ENCODE results near the gene LHFPL6.

The LHFPL6 gene

GRCh38 chr13:39602614-39603366 is at the start of gene LHFPL6:
TSS of gene LHFPL6 (minus strand) at chr13:39603193.
- no peak for DNase-seq

- DNase-seq = no peak
These were observed 43.1 kb upstream of the LHFPL6 start for GRCh38 chr13:39646122-39646521.

- no peak for DNase-seq
These were observed 38.7 kb upstream of the LHFPL6 start for GRCh38 chr13:39641645-39642044.

- no peak for DNase-seq
These were observed 34.9 kb upstream of the LHFPL6 start for GRCh38 chr13:39637890-39638289.

GRCh38 chr13:39635564-39635963 is 32.6 kb upstream of the LHFPL6 start:
- no peak for DNase-seq

- no peak for DNase-seq
These were observed 30.0 kb upstream of the LHFPL6 start for GRCh38 chr13:39632994-39633393.

GRCh38 chr13:39631307-39631706 is 28.3 kb upstream of the LHFPL6 start:
- DNase-seq = no peak

GRCh38 chr13:39623466-39623865 is 20.5 kb upstream of the LHFPL6 start:
- DNase-seq = no peak

GRCh38 chr13:39618561-39618960 is 15.6 kb upstream of the LHFPL6 start:
- DNase-seq = no peak

GRCh38 chr13:39616087-39616694 is 13.2 kb upstream of the LHFPL6 start:
- peak; percentile 52 for DNase-seq

- peak; percentile 18 for DNase-seq
These were observed 9.1 kb upstream of the LHFPL6 start for GRCh38 chr13:39612023-39612637.

- DNase-seq = no peak
These were observed 4.9 kb upstream of the LHFPL6 start for GRCh38 chr13:39607876-39608275.

- no peak for DNase-seq
These were observed 2.8 kb upstream of the LHFPL6 start for GRCh38 chr13:39605677-39606320.

GRCh38 chr13:39604756-39605155 is 1.8 kb upstream of the LHFPL6 start:
- no peak for DNase-seq

- no peak for DNase-seq
These were observed 493 bp upstream of the LHFPL6 start for GRCh38 chr13:39603424-39603947.

- DNase-seq = no peak
These were observed 748 bp downstream of the LHFPL6 start for GRCh38 chr13:39602277-39602613.

GRCh38 chr13:39601636-39602035 is 1.4 kb downstream of the LHFPL6 start:
- no peak for DNase-seq

GRCh38 chr13:39600766-39601165 is 2.2 kb downstream of the LHFPL6 start:
- DNase-seq = no peak

GRCh38 chr13:39599842-39600241 is 3.2 kb downstream of the LHFPL6 start:
- DNase-seq = no peak

GRCh38 chr13:39599012-39599411 is 4.0 kb downstream of the LHFPL6 start:
- no peak for DNase-seq

- no peak for DNase-seq
These were observed 5.2 kb downstream of the LHFPL6 start for GRCh38 chr13:39597838-39598237.

- no peak for DNase-seq
These were observed 6.3 kb downstream of the LHFPL6 start for GRCh38 chr13:39596685-39597084.

- no peak for DNase-seq
These were observed 6.8 kb downstream of the LHFPL6 start for GRCh38 chr13:39596176-39596575.

Data from GDM1 (cell line).